ENCODE results near the gene AMY2B. TPM values are rescaled to one million over a fixed set of nuclear protein-coding genes. Genes with fewer than 3 reads are reported as not detected.

The AMY2B gene
- total and polyA plus RNA-seq, 2 of the 4 experiments (the other 2 are of a cell fraction), result 0.72 to 1.7 TPM

DNA sequence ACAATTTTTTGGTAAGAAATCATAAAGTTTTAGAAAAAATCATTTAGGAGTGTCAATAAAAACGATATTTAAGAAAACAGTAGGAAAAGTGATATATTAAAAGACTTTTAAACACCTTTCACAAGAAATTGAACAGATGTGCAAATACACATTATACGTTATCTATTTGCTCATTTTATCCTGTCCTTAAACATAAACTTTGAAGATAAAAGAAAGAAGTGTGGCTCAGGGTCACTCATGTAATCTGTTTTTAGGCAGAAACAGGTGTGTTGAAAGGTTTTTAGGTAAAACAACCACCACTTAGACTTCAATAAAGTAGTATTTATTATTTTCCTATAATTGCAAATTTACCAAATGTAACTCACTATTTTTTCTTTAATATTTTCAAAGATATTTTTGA lies 13.1 kb downstream of the AMY2B start:
- no peaks in the 10 kb centered on the region for H4K20me1 ChIP-seq (ENCODE audit: insufficient read depth, low read length)
- no peak overlapping the region for H3K4ac ChIP-seq (ENCODE audit: low read depth, low read length)
- no CpG with 5 or more reads among the region's 2 CpGs for WGBS, 2 experiments (ENCODE audit: extremely low coverage in 2 of 2, insufficient read length in 1 of 2)
- H3K27me3 ChIP-seq (ENCODE audit: control insufficient read depth, insufficient read depth, low read length), result no peaks in the 10 kb centered on the region
- TF ChIP-seq, protein P1, sequence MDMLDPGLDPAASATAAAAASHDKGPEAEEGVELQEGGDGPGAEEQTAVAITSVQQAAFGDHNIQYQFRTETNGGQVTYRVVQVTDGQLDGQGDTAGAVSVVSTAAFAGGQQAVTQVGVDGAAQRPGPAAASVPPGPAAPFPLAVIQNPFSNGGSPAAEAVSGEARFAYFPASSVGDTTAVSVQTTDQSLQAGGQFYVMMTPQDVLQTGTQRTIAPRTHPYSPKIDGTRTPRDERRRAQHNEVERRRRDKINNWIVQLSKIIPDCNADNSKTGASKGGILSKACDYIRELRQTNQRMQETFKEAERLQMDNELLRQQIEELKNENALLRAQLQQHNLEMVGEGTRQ (IDR thresholded peaks at IDR 0.05; ENCODE audit: low read depth, low read length), result no peak
- TF ChIP-seq, protein P2, sequence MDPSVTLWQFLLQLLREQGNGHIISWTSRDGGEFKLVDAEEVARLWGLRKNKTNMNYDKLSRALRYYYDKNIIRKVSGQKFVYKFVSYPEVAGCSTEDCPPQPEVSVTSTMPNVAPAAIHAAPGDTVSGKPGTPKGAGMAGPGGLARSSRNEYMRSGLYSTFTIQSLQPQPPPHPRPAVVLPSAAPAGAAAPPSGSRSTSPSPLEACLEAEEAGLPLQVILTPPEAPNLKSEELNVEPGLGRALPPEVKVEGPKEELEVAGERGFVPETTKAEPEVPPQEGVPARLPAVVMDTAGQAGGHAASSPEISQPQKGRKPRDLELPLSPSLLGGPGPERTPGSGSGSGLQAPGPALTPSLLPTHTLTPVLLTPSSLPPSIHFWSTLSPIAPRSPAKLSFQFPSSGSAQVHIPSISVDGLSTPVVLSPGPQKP (IDR thresholded peaks at IDR 0.05; ENCODE audit: borderline replicate concordance, low read depth, low read length), result no peak
- TF ChIP-seq CHD1 (IDR thresholded peaks at IDR 0.05; ENCODE audit: low read depth, low read length), result no peak
- TF ChIP-seq MXI1 (IDR thresholded peaks at IDR 0.05; ENCODE audit: borderline replicate concordance, low read depth, low read length), result no peak
- TF ChIP-seq, protein P3, sequence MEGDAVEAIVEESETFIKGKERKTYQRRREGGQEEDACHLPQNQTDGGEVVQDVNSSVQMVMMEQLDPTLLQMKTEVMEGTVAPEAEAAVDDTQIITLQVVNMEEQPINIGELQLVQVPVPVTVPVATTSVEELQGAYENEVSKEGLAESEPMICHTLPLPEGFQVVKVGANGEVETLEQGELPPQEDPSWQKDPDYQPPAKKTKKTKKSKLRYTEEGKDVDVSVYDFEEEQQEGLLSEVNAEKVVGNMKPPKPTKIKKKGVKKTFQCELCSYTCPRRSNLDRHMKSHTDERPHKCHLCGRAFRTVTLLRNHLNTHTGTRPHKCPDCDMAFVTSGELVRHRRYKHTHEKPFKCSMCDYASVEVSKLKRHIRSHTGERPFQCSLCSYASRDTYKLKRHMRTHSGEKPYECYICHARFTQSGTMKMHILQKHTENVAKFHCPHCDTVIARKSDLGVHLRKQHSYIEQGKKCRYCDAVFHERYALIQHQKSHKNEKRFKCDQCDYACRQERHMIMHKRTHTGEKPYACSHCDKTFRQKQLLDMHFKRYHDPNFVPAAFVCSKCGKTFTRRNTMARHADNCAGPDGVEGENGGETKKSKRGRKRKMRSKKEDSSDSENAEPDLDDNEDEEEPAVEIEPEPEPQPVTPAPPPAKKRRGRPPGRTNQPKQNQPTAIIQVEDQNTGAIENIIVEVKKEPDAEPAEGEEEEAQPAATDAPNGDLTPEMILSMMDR (conservative IDR thresholded peaks at IDR 0.05; ENCODE audit: low read depth, low read length), result no peak
- TF ChIP-seq RCOR1 (IDR thresholded peaks at IDR 0.05; ENCODE audit: insufficient replicate concordance, low read length), result no peak
- no peak for TF ChIP-seq POLR2A (IDR thresholded peaks at IDR 0.05; ENCODE audit: low read depth, low read length)
- H3K36me3 ChIP-seq (ENCODE audit: control insufficient read depth, insufficient read depth, low read length), result no peaks in the 10 kb centered on the region
- H2AK9ac ChIP-seq (replicated peaks; ENCODE audit: low read depth, low read length, poor library complexity), result no peak overlapping the region
- H4K5ac ChIP-seq (ENCODE audit: low read depth, low read length), result no peak overlapping the region
- no peak overlapping the region for H2AFZ ChIP-seq (replicated peaks; ENCODE audit: low read length, poor library complexity)
- BruUV-seq (replicated peaks), result no TSS peak
- H3K27ac ChIP-seq (ENCODE audit: insufficient read depth, low read length), result no peak overlapping the region
- H3K14ac ChIP-seq (replicated peaks; ENCODE audit: low read depth, low read length), result no peak overlapping the region
- no peaks in the 10 kb centered on the region for H3K4me1 ChIP-seq (ENCODE audit: control insufficient read depth, insufficient read depth, low read length)
- H2AK5ac ChIP-seq (ENCODE audit: low read depth, low read length), result no peak overlapping the region
- H3K18ac ChIP-seq (ENCODE audit: low read depth, low read length), result no peak overlapping the region
- H3K4me3 ChIP-seq (ENCODE audit: insufficient read depth, low read depth, low read length), result no peak overlapping the region
- in situ Hi-C loops (cut with MboI; ENCODE audit: low sequenced_read_pairs) (no loop called here), intact Hi-C loops (cut with micrococcal nuclease) (no loop called here), dilution Hi-C loops (cut with HindIII; ENCODE audit: low sequenced_read_pairs, unreplicated experiment) (no loop called here)
- H3K23ac ChIP-seq (ENCODE audit: low read depth, low read length), result no peak overlapping the region
- no peak overlapping the region for H3K4me2 ChIP-seq (ENCODE audit: low read depth, low read length)
- no peak overlapping the region for H2BK5ac ChIP-seq (ENCODE audit: low read depth, low read length, poor library complexity, severe bottlenecking)
- no peak overlapping the region for H3K9ac ChIP-seq (ENCODE audit: low read depth, low read length)
- H2BK120ac ChIP-seq (ENCODE audit: low read depth, low read length), result no peak overlapping the region
- H3K9me1 ChIP-seq (ENCODE audit: insufficient read depth, low read length), result no peaks in the 10 kb centered on the region
- no peak overlapping the region for H4K8ac ChIP-seq (ENCODE audit: low read depth in 2 of 2, low read length in 2 of 2)
- H3K9me3 ChIP-seq (ENCODE audit: control insufficient read depth, insufficient read depth, low read length), result no peaks in the 10 kb centered on the region
- H3K79me1 ChIP-seq (ENCODE audit: low read depth in 1 of 2, low read length in 2 of 2), result no peaks in the 10 kb centered on the region
- no peak overlapping the region for H2BK15ac ChIP-seq (ENCODE audit: low read depth, low read length)
- DNase-seq (no peak), ATAC-seq (ENCODE audit: low read depth) (no peak)
- no peak overlapping the region for H3K56ac ChIP-seq (ENCODE audit: extremely low read depth, insufficient read depth, low read length)
- ChIA-PET POLR2A (ENCODE audit: unreplicated experiment) (no interaction called here), CTCF (interaction anchor here (0.6 kb wide), 1 partner anchor 1011 kb away, joined by 3 read pairs; no protein-coding TSS in a partner anchor)
- H2BK20ac ChIP-seq (ENCODE audit: low read depth, low read length), result no peak overlapping the region
- H4K91ac ChIP-seq (ENCODE audit: insufficient read depth, low read depth, low read length), result no peak overlapping the region

Measured in IMR-90 (cell line).